GM12891 (cell line): ENCODE results near the gene PPP2R5E.

Experiments
- PAX5 ChIP-seq: IDR thresholded peaks from 2 replicates; pipeline ENCODE4 v1.6.1; 2011; ENCODE audit warnings: low read length, moderate library complexity, mild to moderate bottlenecking; ENCODE audit not compliant: insufficient read depth, severe bottlenecking
- POLR2A ChIP-seq: IDR thresholded peaks from 2 replicates; pipeline ENCODE4 v1.6.1; 2011; ENCODE audit warnings: low read depth, low read length, control low read depth
- POLR2AphosphoS5 ChIP-seq: IDR thresholded peaks from 2 replicates; pipeline ENCODE4 v1.6.1; 2011; ENCODE audit warnings: low read depth, low read length, control low read depth
- SPI1 ChIP-seq: IDR thresholded peaks from 2 replicates; pipeline ENCODE4 v1.6.1; 2011; ENCODE audit warnings: low read depth, low read length, control low read depth
- TAF1 ChIP-seq: IDR thresholded peaks from 2 replicates; pipeline ENCODE4 v1.6.1; 2011; ENCODE audit warnings: low read depth, low read length, control low read depth

DNA sequence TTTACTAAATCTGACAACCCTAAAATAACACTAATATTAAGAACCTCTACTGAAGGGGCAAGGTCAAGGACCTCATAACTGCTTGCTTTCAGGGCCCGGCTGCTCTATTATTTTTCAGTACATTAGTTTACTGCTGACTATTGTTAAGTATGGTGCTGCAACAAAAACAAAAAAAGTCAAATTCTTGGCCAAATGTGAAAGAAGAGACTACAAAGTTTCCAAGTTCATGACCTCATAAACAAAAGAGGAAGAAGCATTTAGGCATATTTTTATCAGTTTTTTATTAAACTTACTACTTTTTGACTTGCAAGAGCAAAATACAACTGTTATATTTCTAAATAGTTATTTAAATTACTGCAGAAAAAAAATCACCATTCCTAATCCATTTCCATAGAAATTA is 114.7 kb downstream of the PPP2R5E start:
- TF ChIP-seq POLR2AphosphoS5 (no peak), POLR2A (no peak), TAF1 (no peak), PAX5 (no peak), SPI1 (no peak)
